ENCODE results near the gene B4GALT6. TPM values are rescaled to one million over a fixed set of nuclear protein-coding genes. Genes with fewer than 3 reads are reported as not detected.

B4GALT6 gene
- total RNA-seq, 1 donor from 2014 or later, result 46.3 TPM

- no peak for DNase-seq (ENCODE audit: low spot score in 2 of 2, unreplicated experiment in 2 of 2)
- H3K36me3 Mint-ChIP-seq, result peaks cover 14% of the 10 kb centered on the region
- peaks cover 12% of the 10 kb centered on the region for H3K4me1 Mint-ChIP-seq
- H3K4me3 Mint-ChIP-seq, result no peak overlapping the region
- H3K9me3 Mint-ChIP-seq, result no peaks in the 10 kb centered on the region
- TF ChIP-seq CTCF (IDR thresholded peaks at IDR 0.05; ENCODE audit: unreplicated experiment), result no peak
- H3K27me3 Mint-ChIP-seq (ENCODE audit: low read depth), result no peaks in the 10 kb centered on the region
- peak overlapping the region; percentile 75 for H3K27ac Mint-ChIP-seq
Observed at GRCh38 chr18:31667185-31667584, 17.2 kb downstream of the B4GALT6 start.

- Mint-ChIP-seq H3K27ac (no peak overlapping the region), H3K4me3 (no peak overlapping the region), H3K27me3 (ENCODE audit: low read depth) (no peaks in the 10 kb centered on the region), H3K4me1 (peaks cover 10% of the 10 kb centered on the region), H3K36me3 (peaks cover 24% of the 10 kb centered on the region), H3K9me3 (peaks cover 5% of the 10 kb centered on the region)
- TF ChIP-seq CTCF (IDR thresholded peaks at IDR 0.05; ENCODE audit: unreplicated experiment), result no peak
- DNase-seq (ENCODE audit: low spot score in 2 of 2, unreplicated experiment in 2 of 2), result no peak
Observed at GRCh38 chr18:31666055-31666454, 18.3 kb downstream of the B4GALT6 start.

GRCh38 chr18:31664101-31664500, 20.3 kb downstream of the B4GALT6 start:
- Mint-ChIP-seq H3K27me3 (ENCODE audit: low read depth) (no peaks in the 10 kb centered on the region), H3K27ac (no peak overlapping the region), H3K4me3 (no peak overlapping the region), H3K9me3 (peaks cover 15% of the 10 kb centered on the region), H3K4me1 (peaks cover 11% of the 10 kb centered on the region), H3K36me3 (peaks cover 39% of the 10 kb centered on the region)
- DNase-seq (ENCODE audit: low spot score in 2 of 2, unreplicated experiment in 2 of 2), result no peak
- TF ChIP-seq CTCF (IDR thresholded peaks at IDR 0.05; ENCODE audit: unreplicated experiment), result no peak

- Mint-ChIP-seq H3K27ac (peak overlapping the region; percentile 16), H3K9me3 (peaks cover 15% of the 10 kb centered on the region), H3K27me3 (ENCODE audit: low read depth) (no peaks in the 10 kb centered on the region), H3K36me3 (peaks cover 40% of the 10 kb centered on the region), H3K4me3 (no peak overlapping the region), H3K4me1 (peaks cover 23% of the 10 kb centered on the region)
- no peak for DNase-seq (ENCODE audit: low spot score in 2 of 2, unreplicated experiment in 2 of 2)
- no peak for TF ChIP-seq CTCF (IDR thresholded peaks at IDR 0.05; ENCODE audit: unreplicated experiment)
Observed at GRCh38 chr18:31661965-31662364, 22.4 kb downstream of the B4GALT6 start.

- TF ChIP-seq CTCF (IDR thresholded peaks at IDR 0.05; ENCODE audit: unreplicated experiment), result no peak
- Mint-ChIP-seq H3K9me3 (peaks cover 15% of the 10 kb centered on the region), H3K4me3 (no peak overlapping the region), H3K27me3 (ENCODE audit: low read depth) (no peaks in the 10 kb centered on the region), H3K36me3 (peaks cover 40% of the 10 kb centered on the region), H3K4me1 (peaks cover 19% of the 10 kb centered on the region), H3K27ac (no peak overlapping the region)
- no peak for DNase-seq (ENCODE audit: low spot score in 2 of 2, unreplicated experiment in 2 of 2)
Observed at GRCh38 chr18:31660763-31661162, 23.6 kb downstream of the B4GALT6 start.

- DNase-seq (ENCODE audit: low spot score in 2 of 2, unreplicated experiment in 2 of 2), result no peak
- H3K4me1 Mint-ChIP-seq, result peaks cover 19% of the 10 kb centered on the region
- H3K27me3 Mint-ChIP-seq (ENCODE audit: low read depth), result no peaks in the 10 kb centered on the region
- peaks cover 40% of the 10 kb centered on the region for H3K36me3 Mint-ChIP-seq
- TF ChIP-seq CTCF (IDR thresholded peaks at IDR 0.05; ENCODE audit: unreplicated experiment), result no peak
- H3K9me3 Mint-ChIP-seq, result peaks cover 15% of the 10 kb centered on the region
- H3K27ac Mint-ChIP-seq, result no peak overlapping the region
- H3K4me3 Mint-ChIP-seq, result no peak overlapping the region
Observed at GRCh38 chr18:31659576-31660177, 24.7 kb downstream of the B4GALT6 start.

Data from mesothelial cell of epicardium (in vitro differentiated cells).